WTC11 (cell line): Measurements from ENCODE around the gene MPP2. TPM values are rescaled to one million over a fixed set of nuclear protein-coding genes. Genes with fewer than 3 reads are reported as not detected.

Source experiments
- ATAC-seq: fragments of 200-7000 bp; cut with Tn5 transposase; 2 replicates; pipeline ENCODE4 v1.10.0; 2021; ENCODE audit warnings: mild to moderate bottlenecking, moderate library complexity
- CTCF ChIA-PET: fragments of 300-600 bp; sonication (Branson Sonifier 250); formaldehyde crosslinking; loops from one replicate; lab custom pipeline; 2021; ENCODE audit warnings: antibody characterized with exemption; lab: Charles Lee
- POLR2A ChIA-PET: fragments of 350-600 bp; sonication (Branson Sonifier 250); formaldehyde crosslinking; loops from one replicate; lab custom pipeline; 2021; ENCODE audit warnings: antibody characterized with exemption; lab: Charles Lee
- DNase-seq: peaks from one replicate; pipeline ENCODE4 v3.0.0; 2021; ENCODE audit warnings: low spot score
- H3K27ac Mint-ChIP-seq: 2 replicates; pipeline ENCODE4 v1.8.0; 2021; ENCODE audit warnings: mixed read lengths
- H3K27me3 Mint-ChIP-seq: 2 replicates; pipeline ENCODE4 v1.8.0; 2021; ENCODE audit warnings: low read depth, mild to moderate bottlenecking, moderate library complexity, mixed read lengths
- H3K36me3 Mint-ChIP-seq: 2 replicates; pipeline ENCODE4 v1.8.0; 2021; ENCODE audit warnings: mixed read lengths
- H3K4me1 Mint-ChIP-seq: 2 replicates; pipeline ENCODE4 v1.8.0; 2022; ENCODE audit warnings: mixed read lengths
- H3K4me3 Mint-ChIP-seq: 2 replicates; pipeline ENCODE4 v1.8.0; 2021; ENCODE audit warnings: mild to moderate bottlenecking, moderate library complexity, mixed read lengths
- H3K9me3 Mint-ChIP-seq: 2 replicates; pipeline ENCODE4 v1.8.0; 2021; ENCODE audit warnings: mixed read lengths
- ATF2 ChIP-seq: sonication (generic); formaldehyde crosslinking; IDR thresholded peaks from 2 replicates; pipeline ENCODE4 v1.8.1; 2022; ENCODE audit warnings: low read depth, missing genetic modification reagents, borderline replicate concordance
- ATF6 ChIP-seq: sonication (generic); formaldehyde crosslinking; IDR thresholded peaks from 2 replicates; pipeline ENCODE4 v1.8.1; 2023; ENCODE audit warnings: mild to moderate bottlenecking, missing genetic modification reagents
- CREB1 ChIP-seq: sonication (generic); formaldehyde crosslinking; IDR thresholded peaks from 2 replicates; pipeline ENCODE4 v1.8.0; 2023; ENCODE audit warnings: mild to moderate bottlenecking, missing genetic modification reagents
- E2F1 ChIP-seq: sonication (generic); formaldehyde crosslinking; IDR thresholded peaks from 2 replicates; pipeline ENCODE4 v1.8.0; 2022; ENCODE audit warnings: mild to moderate bottlenecking, missing genetic modification reagents
- EMX1 ChIP-seq: fragments of 250-450 bp; sonication (Bioruptor Pico); IDR thresholded peaks from 2 replicates; pipeline ENCODE4 v1.8.0; 2021; ENCODE audit warnings: mild to moderate bottlenecking
- ERG ChIP-seq: fragments of 250-450 bp; sonication (Bioruptor Pico); IDR thresholded peaks from 2 replicates; pipeline ENCODE4 v1.8.0; 2021; ENCODE audit warnings: mild to moderate bottlenecking
- FOXJ3 ChIP-seq: sonication (generic); formaldehyde crosslinking; IDR thresholded peaks from 2 replicates; pipeline ENCODE4 v1.9.0; 2021; ENCODE audit warnings: missing genetic modification reagents, mild to moderate bottlenecking, borderline replicate concordance
- GABPB1 ChIP-seq: sonication (generic); formaldehyde crosslinking; IDR thresholded peaks from 2 replicates; pipeline ENCODE4 v1.8.1; 2023; ENCODE audit warnings: mild to moderate bottlenecking, missing genetic modification reagents
- IRF2 ChIP-seq: sonication (generic); formaldehyde crosslinking; IDR thresholded peaks from 2 replicates; pipeline ENCODE4 v1.8.0; 2022; ENCODE audit warnings: low read depth, missing genetic modification reagents, borderline replicate concordance
- JUN ChIP-seq: sonication (generic); formaldehyde crosslinking; IDR thresholded peaks from 2 replicates; pipeline ENCODE4 v1.8.0; 2023; ENCODE audit warnings: mild to moderate bottlenecking, missing genetic modification reagents
- MYBL2 ChIP-seq: sonication (generic); formaldehyde crosslinking; IDR thresholded peaks from 2 replicates; pipeline ENCODE4 v1.8.1; 2023; ENCODE audit warnings: mild to moderate bottlenecking, moderate library complexity, missing genetic modification reagents
- NR2C2 ChIP-seq: sonication (generic); formaldehyde crosslinking; IDR thresholded peaks from 2 replicates; pipeline ENCODE4 v1.8.0; 2022; ENCODE audit warnings: mild to moderate bottlenecking, missing genetic modification reagents
- RELA ChIP-seq: sonication (generic); formaldehyde crosslinking; IDR thresholded peaks from 2 replicates; pipeline ENCODE4 v1.8.1; 2022; ENCODE audit warnings: missing genetic modification reagents, mild to moderate bottlenecking, borderline replicate concordance
- RORB ChIP-seq: fragments of 250-450 bp; sonication (Bioruptor Pico); IDR thresholded peaks from 2 replicates; pipeline ENCODE4 v1.9.0; 2021; ENCODE audit warnings: mild to moderate bottlenecking
- SOX15 ChIP-seq: fragments of 250-450 bp; sonication (Bioruptor Pico); IDR thresholded peaks from 2 replicates; pipeline ENCODE4 v1.9.0; 2021; ENCODE audit warnings: mild to moderate bottlenecking
- TP53 ChIP-seq: sonication (generic); formaldehyde crosslinking; IDR thresholded peaks from 2 replicates; pipeline ENCODE4 v1.8.1; 2023; ENCODE audit warnings: mild to moderate bottlenecking, missing genetic modification reagents
- ZBTB43 ChIP-seq: sonication (generic); formaldehyde crosslinking; IDR thresholded peaks from 2 replicates; pipeline ENCODE4 v1.8.1; 2023; ENCODE audit warnings: mild to moderate bottlenecking, missing genetic modification reagents
- ZNF121 ChIP-seq: sonication (generic); formaldehyde crosslinking; IDR thresholded peaks from 2 replicates; pipeline ENCODE4 v1.8.0; 2023; ENCODE audit warnings: missing genetic modification reagents
- ZNF138 ChIP-seq: sonication (generic); formaldehyde crosslinking; conservative IDR thresholded peaks from 2 replicates; pipeline ENCODE4 v1.8.1; 2022; ENCODE audit warnings: mild to moderate bottlenecking, moderate library complexity, missing genetic modification reagents
- ZNF232 ChIP-seq: sonication (generic); formaldehyde crosslinking; IDR thresholded peaks from 2 replicates; pipeline ENCODE4 v1.8.0; 2022; ENCODE audit warnings: mild to moderate bottlenecking, missing genetic modification reagents
- ZNF263 ChIP-seq: sonication (generic); formaldehyde crosslinking; IDR thresholded peaks from 2 replicates; pipeline ENCODE4 v1.8.1; 2022; ENCODE audit warnings: low read depth, mild to moderate bottlenecking, moderate library complexity, missing genetic modification reagents
- ZNF317 ChIP-seq: sonication (generic); formaldehyde crosslinking; IDR thresholded peaks from 2 replicates; pipeline ENCODE4 v1.8.1; 2023; ENCODE audit warnings: low read depth, mild to moderate bottlenecking, moderate library complexity, missing genetic modification reagents, borderline replicate concordance
- ZNF416 ChIP-seq: fragments of 250-450 bp; sonication (Bioruptor Pico); IDR thresholded peaks from 2 replicates; pipeline ENCODE4 v1.9.0; 2021; ENCODE audit warnings: mild to moderate bottlenecking, inconsistent platforms
- ZNF512 ChIP-seq: sonication (generic); formaldehyde crosslinking; IDR thresholded peaks from 2 replicates; pipeline ENCODE4 v1.8.1; 2022; ENCODE audit warnings: missing genetic modification reagents, borderline replicate concordance
- ZSCAN18 ChIP-seq: fragments of 250-450 bp; sonication (Bioruptor Pico); IDR thresholded peaks from 2 replicates; pipeline ENCODE4 v2.1.2; 2022; ENCODE audit warnings: mild to moderate bottlenecking, moderate library complexity
- total RNA-seq: library from RNA; stranded (reverse); gene quantifications from 3 replicates; pipeline ENCODE4 v1.2.3, GENCODE V29; 2021
- TF ChIP-seq, protein P1 (sequence below): fragments of 250-450 bp; sonication (Bioruptor Pico); IDR thresholded peaks from 2 replicates; pipeline ENCODE4 v1.9.0; 2021; ENCODE audit warnings: moderate library complexity, mild to moderate bottlenecking, inconsistent platforms, borderline replicate concordance
- TF ChIP-seq, protein P2 (sequence below): sonication (generic); formaldehyde crosslinking; conservative IDR thresholded peaks from 2 replicates; pipeline ENCODE4 v1.8.1; 2022; ENCODE audit warnings: mild to moderate bottlenecking, missing genetic modification reagents

The MPP2 gene
- total RNA-seq, 1 experiment from 2014 or later: 29.3 TPM

DNA sequence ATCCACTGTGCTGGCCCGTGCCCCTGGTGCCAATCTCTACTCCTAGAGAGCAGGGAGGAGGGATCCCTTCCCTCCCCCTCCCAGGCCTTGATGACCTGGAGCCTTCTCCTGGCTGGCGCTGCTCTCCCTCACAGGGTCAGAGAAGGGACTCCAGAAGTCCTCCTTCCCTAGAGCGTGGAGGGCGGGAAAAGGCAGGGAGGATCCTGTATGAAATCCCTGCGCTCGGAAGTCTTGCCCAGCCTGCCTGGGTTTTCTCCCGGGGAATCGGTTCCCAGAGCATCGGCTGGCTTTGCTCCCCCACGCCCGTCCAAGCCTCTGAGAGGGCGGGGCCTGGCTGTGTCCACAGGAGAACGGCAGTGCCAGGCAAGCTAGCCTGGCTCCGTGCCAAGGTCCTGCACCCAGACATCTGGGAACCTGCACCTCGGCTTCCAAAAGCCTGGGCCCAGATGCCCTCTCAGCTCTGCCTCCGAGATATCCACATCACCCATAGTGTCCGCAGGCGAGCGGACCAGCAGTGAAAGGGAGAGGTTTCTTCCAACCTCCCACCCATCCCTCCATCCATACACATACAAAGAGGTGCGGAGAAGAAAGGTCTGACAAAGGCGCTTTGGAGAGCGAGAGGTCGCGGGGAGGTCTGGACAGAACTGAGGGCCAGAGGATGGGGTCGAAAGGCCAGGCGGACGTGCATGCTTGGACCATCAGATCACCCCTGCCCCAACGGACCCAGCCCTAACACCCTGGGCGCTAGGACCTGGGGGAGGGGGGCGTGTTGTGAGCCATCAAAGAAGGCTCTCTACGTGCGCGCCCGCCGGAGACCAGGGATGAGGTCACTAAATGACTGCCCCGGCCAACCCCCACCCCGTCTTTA lies 1.1 kb downstream of the MPP2 start:
- no peaks in the 10 kb centered on the region for H3K36me3 Mint-ChIP-seq
- CTCF ChIA-PET: interaction anchor here (0.6 to 7.7 kb wide), 14 partner anchors 11 to 581 kb away, joined by 3 to 49 read pairs (median 6); partner anchors contain the start of genes CD300LG and PPY
- peak; percentile 86 for DNase-seq
- H3K9me3 Mint-ChIP-seq: no peaks in the 10 kb centered on the region
- ATAC-seq: peak; percentile 59
- peaks cover 55% of the 10 kb centered on the region for H3K27me3 Mint-ChIP-seq
- peaks cover 37% of the 10 kb centered on the region for H3K4me1 Mint-ChIP-seq
- H3K4me3 Mint-ChIP-seq: peak overlapping the region; percentile 90
- no peak overlapping the region for H3K27ac Mint-ChIP-seq
- POLR2A ChIA-PET: no interaction called here
- TF ChIP-seq ZNF416 (CRISPR knock-in tag) (no peak), SOX15 (CRISPR knock-in tag) (no peak), TP53 (no peak), EMX1 (CRISPR knock-in tag) (no peak), ATF2 (CRISPR knock-in tag) (no peak), ZNF317 (no peak), JUN (CRISPR knock-in tag) (no peak), MYBL2 (CRISPR knock-in tag) (no peak), NR2C2 (CRISPR knock-in tag) (no peak), IRF2 (CRISPR knock-in tag) (no peak), GABPB1 (no peak), ZNF512 (no peak), FOXJ3 (CRISPR knock-in tag) (no peak), ZNF263 (CRISPR knock-in tag) (0 out of 2 replicates have a peak, but pooled peaks have one; percentile 51), ERG (CRISPR knock-in tag) (no peak), ATF6 (no peak), ZNF138 (CRISPR knock-in tag) (no peak), ZNF121 (CRISPR knock-in tag) (peak; percentile 70), ZSCAN18 (CRISPR knock-in tag) (no peak), ZBTB43 (CRISPR knock-in tag) (no peak), E2F1 (CRISPR knock-in tag) (no peak), RORB (CRISPR knock-in tag) (no peak), RELA (CRISPR knock-in tag) (no peak), CREB1 (no peak), ZNF232 (CRISPR knock-in tag) (no peak)
- TF ChIP-seq, protein P1, sequence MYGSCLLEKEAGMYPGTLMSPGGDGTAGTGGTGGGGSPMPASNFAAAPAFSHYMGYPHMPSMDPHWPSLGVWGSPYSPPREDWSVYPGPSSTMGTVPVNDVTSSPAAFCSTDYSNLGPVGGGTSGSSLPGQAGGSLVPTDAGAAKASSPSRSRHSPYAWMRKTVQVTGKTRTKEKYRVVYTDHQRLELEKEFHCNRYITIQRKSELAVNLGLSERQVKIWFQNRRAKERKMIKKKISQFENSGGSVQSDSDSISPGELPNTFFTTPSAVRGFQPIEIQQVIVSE (CRISPR knock-in tag): no peak
- TF ChIP-seq, protein P2, sequence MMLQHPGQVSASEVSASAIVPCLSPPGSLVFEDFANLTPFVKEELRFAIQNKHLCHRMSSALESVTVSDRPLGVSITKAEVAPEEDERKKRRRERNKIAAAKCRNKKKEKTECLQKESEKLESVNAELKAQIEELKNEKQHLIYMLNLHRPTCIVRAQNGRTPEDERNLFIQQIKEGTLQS (CRISPR knock-in tag): no peak
